Activated CD4-positive, alpha-beta memory T cell treated with anti-CD3 and anti-CD28 coated beads for 36 hours (primary cell): ENCODE results near the gene LRP1. TPM values are rescaled to one million over a fixed set of nuclear protein-coding genes. Genes with fewer than 3 reads are reported as not detected.

Experiments
- CTCF ChIA-PET: fragments of 350-600 bp; sonication (Branson Sonifier 250); formaldehyde crosslinking; loops from one replicate; lab custom pipeline; 2021; ENCODE audit warnings: antibody characterized with exemption, inconsistent platforms; lab: Charles Lee
- POLR2A ChIA-PET: fragments of 350-600 bp; sonication (Branson Sonifier 250); formaldehyde crosslinking; loops from one replicate; lab custom pipeline; 2021; ENCODE audit warnings: antibody characterized with exemption; lab: Charles Lee
- DNase-seq: peaks from one replicate; pipeline ENCODE4 v3.0.0-alpha.2; 2020
- H3K27ac Mint-ChIP-seq: one replicate; pipeline ENCODE4 v1.8.0; 2021; ENCODE audit warnings: mixed read lengths
- H3K27me3 Mint-ChIP-seq: one replicate; pipeline ENCODE4 v1.8.0; 2021; ENCODE audit warnings: mixed read lengths
- H3K36me3 Mint-ChIP-seq: one replicate; pipeline ENCODE4 v1.8.0; 2021; ENCODE audit warnings: mixed read lengths
- H3K4me1 Mint-ChIP-seq: one replicate; pipeline ENCODE4 v1.8.0; 2021; ENCODE audit warnings: low read depth, mixed read lengths
- H3K4me3 Mint-ChIP-seq: one replicate; pipeline ENCODE4 v1.8.0; 2021; ENCODE audit warnings: mild to moderate bottlenecking, mixed read lengths
- H3K9me3 Mint-ChIP-seq: one replicate; pipeline ENCODE4 v1.8.0; 2021; ENCODE audit warnings: mixed read lengths
- intact Hi-C: fragments of 100-400 bp; cut with micrococcal nuclease; formaldehyde crosslinking; loops from one replicate; pipeline ENCODE4 v1.15.1; 2023
- total RNA-seq, 2 experiments: library from RNA; stranded (reverse); gene quantifications; one replicate each; pipeline ENCODE4 v1.2.3, GENCODE V29; 2021

The LRP1 gene
- total RNA-seq, 2 experiments from 2014 or later = 1.4 TPM

DNA sequence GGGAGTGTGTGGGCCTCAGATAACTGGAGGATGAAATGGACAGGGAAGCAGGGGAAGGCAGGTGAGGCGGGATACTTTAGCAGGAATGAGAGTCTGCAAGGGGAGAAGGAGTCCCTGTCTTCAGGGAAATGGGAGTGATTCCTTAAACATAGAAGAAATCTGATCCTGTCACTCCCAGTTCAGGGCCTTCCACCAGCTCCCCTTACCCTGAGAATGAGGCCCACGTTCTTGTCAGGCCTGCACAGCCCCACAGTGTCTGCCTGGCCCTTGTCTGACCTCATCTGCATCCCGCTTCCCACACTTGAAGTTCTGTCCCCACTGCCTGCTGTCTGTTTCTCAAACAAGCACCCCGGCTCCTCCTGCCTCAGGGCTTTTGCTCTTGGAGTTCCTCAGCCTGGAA is 31.8 kb downstream of the LRP1 start:
- no peaks in the 10 kb centered on the region for H3K27me3 Mint-ChIP-seq
- peaks cover 6% of the 10 kb centered on the region for H3K4me1 Mint-ChIP-seq
- CTCF ChIA-PET = no interaction called here
- H3K4me3 Mint-ChIP-seq = no peak overlapping the region
- H3K36me3 Mint-ChIP-seq = no peaks in the 10 kb centered on the region
- no peak for DNase-seq
- H3K27ac Mint-ChIP-seq = no peak overlapping the region
- intact Hi-C loops = no loop called here
- H3K9me3 Mint-ChIP-seq = no peaks in the 10 kb centered on the region
- POLR2A ChIA-PET = interaction anchor here (0.6 kb wide), 1 partner anchor 48 kb away, joined by 3 read pairs; no protein-coding TSS in a partner anchor

GRCh38 chr12:57160741-57161140 is 32.5 kb downstream of the LRP1 start:
- Mint-ChIP-seq H3K36me3 (no peaks in the 10 kb centered on the region), H3K27me3 (no peaks in the 10 kb centered on the region), H3K4me3 (no peak overlapping the region), H3K27ac (no peak overlapping the region), H3K9me3 (no peaks in the 10 kb centered on the region), H3K4me1 (peaks cover 6% of the 10 kb centered on the region)
- DNase-seq = no peak
- ChIA-PET CTCF (no interaction called here), POLR2A (interaction anchor here (0.6 kb wide), 1 partner anchor 48 kb away, joined by 3 read pairs; no protein-coding TSS in a partner anchor)
- intact Hi-C loops = no loop called here

DNA sequence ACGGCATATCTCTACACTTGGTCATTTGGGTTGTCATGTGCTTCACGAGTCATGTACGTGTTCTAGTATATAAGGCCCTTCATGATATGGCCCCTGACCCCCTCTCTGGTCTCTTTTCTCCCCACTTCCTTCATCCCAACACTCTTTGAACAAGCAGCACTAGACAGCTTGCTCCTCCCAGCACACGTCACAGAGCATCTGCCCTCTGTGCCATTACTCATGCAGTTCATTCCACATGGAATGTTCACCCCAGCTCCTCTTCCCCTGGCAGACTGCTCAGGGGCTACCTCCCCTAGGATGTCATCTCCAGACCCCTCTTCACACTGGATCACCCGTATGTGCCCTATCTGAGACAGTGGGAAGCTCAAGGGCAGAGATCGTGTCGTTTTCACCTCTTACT is 33.2 kb downstream of the LRP1 start:
- H3K27ac Mint-ChIP-seq = no peak overlapping the region
- no peaks in the 10 kb centered on the region for H3K27me3 Mint-ChIP-seq
- H3K4me1 Mint-ChIP-seq = peaks cover 8% of the 10 kb centered on the region
- POLR2A ChIA-PET = no interaction called here
- DNase-seq = no peak
- H3K4me3 Mint-ChIP-seq = no peak overlapping the region
- no peaks in the 10 kb centered on the region for H3K36me3 Mint-ChIP-seq
- H3K9me3 Mint-ChIP-seq = no peaks in the 10 kb centered on the region
- CTCF ChIA-PET = interaction anchor here (1.0 kb wide), 1 partner anchor 14 kb away, joined by 3 read pairs; no protein-coding TSS in a partner anchor
- intact Hi-C loops = no loop called here

DNA sequence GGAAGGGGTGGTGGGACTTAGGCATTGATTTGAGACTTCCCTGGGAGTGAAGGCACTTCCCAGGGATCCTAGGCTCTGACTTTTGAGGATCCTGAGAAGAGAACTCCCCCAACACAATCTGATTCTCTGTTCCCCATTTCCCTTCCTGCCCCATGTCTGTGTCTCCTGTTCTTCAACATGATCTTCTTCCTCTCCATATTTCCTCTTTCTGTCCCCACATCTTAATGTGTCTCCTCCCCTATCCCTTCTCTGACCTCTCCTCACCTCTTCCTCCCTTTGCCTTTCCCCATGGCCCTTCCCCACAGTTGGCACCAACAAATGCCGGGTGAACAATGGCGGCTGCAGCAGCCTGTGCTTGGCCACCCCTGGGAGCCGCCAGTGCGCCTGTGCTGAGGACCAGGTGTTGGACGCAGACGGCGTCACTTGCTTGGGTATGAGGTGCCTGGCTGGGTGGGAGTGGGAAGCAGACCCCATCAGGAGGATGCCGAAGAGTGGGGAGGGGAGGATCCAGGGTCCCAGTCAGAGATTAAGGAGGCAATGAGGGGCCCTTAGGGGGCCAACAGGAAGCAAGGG is 34.4 kb downstream of the LRP1 start:
- DNase-seq = no peak
- H3K27ac Mint-ChIP-seq = no peak overlapping the region
- H3K27me3 Mint-ChIP-seq = no peaks in the 10 kb centered on the region
- CTCF ChIA-PET = no interaction called here
- POLR2A ChIA-PET = no interaction called here
- peaks cover 17% of the 10 kb centered on the region for H3K4me1 Mint-ChIP-seq
- H3K9me3 Mint-ChIP-seq = no peaks in the 10 kb centered on the region
- no peaks in the 10 kb centered on the region for H3K36me3 Mint-ChIP-seq
- H3K4me3 Mint-ChIP-seq = no peak overlapping the region
- intact Hi-C loops = no loop called here

- Mint-ChIP-seq H3K4me1 (peaks cover 12% of the 10 kb centered on the region), H3K4me3 (no peak overlapping the region), H3K9me3 (no peaks in the 10 kb centered on the region), H3K27ac (no peak overlapping the region), H3K36me3 (no peaks in the 10 kb centered on the region), H3K27me3 (no peaks in the 10 kb centered on the region)
- ChIA-PET POLR2A (no interaction called here), CTCF (no interaction called here)
- no peak for DNase-seq
- intact Hi-C loops = no loop called here
Measured at GRCh38 chr12:57164454-57164853, 36.2 kb downstream of the LRP1 start.

- no peak overlapping the region for H3K4me3 Mint-ChIP-seq
- intact Hi-C loops = no loop called here
- ChIA-PET CTCF (no interaction called here), POLR2A (no interaction called here)
- H3K27me3 Mint-ChIP-seq = no peaks in the 10 kb centered on the region
- DNase-seq = no peak
- H3K9me3 Mint-ChIP-seq = no peaks in the 10 kb centered on the region
- H3K27ac Mint-ChIP-seq = no peak overlapping the region
- no peaks in the 10 kb centered on the region for H3K36me3 Mint-ChIP-seq
- peaks cover 12% of the 10 kb centered on the region for H3K4me1 Mint-ChIP-seq
Measured at GRCh38 chr12:57164966-57165625, 36.8 kb downstream of the LRP1 start.

DNA sequence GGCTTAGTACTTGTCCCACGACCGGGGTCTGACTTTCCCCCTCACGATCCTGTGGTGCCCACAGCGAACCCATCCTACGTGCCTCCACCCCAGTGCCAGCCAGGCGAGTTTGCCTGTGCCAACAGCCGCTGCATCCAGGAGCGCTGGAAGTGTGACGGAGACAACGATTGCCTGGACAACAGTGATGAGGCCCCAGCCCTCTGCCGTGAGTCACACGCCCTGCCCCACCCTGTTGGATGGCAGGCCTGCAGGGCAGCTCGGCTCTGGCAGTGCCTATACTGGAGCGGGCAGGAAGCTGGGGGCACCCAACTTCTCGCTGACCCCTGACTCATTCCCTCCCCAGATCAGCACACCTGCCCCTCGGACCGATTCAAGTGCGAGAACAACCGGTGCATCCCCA is 37.5 kb downstream of the LRP1 start:
- no peaks in the 10 kb centered on the region for H3K36me3 Mint-ChIP-seq
- no peak for DNase-seq
- POLR2A ChIA-PET = no interaction called here

GRCh38 chr12:57166971-57167371 is 38.7 kb downstream of the LRP1 start:
- intact Hi-C loops = loop anchor here (2.0 kb wide), 1 partner anchor 158 kb away; no protein-coding TSS in a partner anchor
- DNase-seq = peak; percentile 78
- H3K27ac Mint-ChIP-seq = no peak overlapping the region
- no peaks in the 10 kb centered on the region for H3K36me3 Mint-ChIP-seq
- no peaks in the 10 kb centered on the region for H3K27me3 Mint-ChIP-seq
- peaks cover 12% of the 10 kb centered on the region for H3K4me1 Mint-ChIP-seq
- ChIA-PET CTCF (interaction anchor here (1.5 to 10.6 kb wide), 2 partner anchors 9 to 41 kb away, joined by 5 to 175 read pairs; partner anchors contain the start of gene LRP1), POLR2A (no interaction called here)
- H3K9me3 Mint-ChIP-seq = no peaks in the 10 kb centered on the region
- no peak overlapping the region for H3K4me3 Mint-ChIP-seq

More for the DNA sequence above, 37.5 kb downstream of the LRP1 start:
- Mint-ChIP-seq H3K4me1 (peaks cover 12% of the 10 kb centered on the region), H3K9me3 (no peaks in the 10 kb centered on the region), H3K27ac (no peak overlapping the region), H3K4me3 (no peak overlapping the region), H3K27me3 (no peaks in the 10 kb centered on the region)
- CTCF ChIA-PET = no interaction called here
- intact Hi-C loops = loop anchor here (2.0 kb wide), 1 partner anchor 157 kb away; no protein-coding TSS in a partner anchor

DNA sequence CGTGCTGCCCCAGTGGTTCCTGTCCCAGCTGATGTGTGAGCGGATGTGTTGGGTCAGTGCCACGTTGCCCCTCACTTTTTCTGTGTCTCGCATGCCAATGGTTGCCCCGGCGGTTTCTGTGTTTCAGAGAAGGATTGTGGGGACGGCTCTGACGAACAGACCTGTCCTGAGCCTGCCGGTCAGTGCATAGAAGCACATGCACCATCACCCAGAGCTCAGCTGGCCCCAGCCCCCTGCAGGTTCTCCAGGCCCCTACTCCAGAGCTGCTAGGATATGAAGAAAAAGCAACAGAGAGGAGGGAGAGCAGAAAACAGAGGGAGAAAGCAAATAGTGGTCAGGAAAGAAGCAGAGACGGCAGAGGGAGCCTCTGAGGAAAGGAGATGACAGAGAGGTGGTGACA is 39.8 kb downstream of the LRP1 start:
- H3K36me3 Mint-ChIP-seq = no peaks in the 10 kb centered on the region
- POLR2A ChIA-PET = interaction anchor here (0.6 kb wide), 1 partner anchor 132 kb away, joined by 3 read pairs; no protein-coding TSS in a partner anchor
- no peak for DNase-seq
- H3K27me3 Mint-ChIP-seq = no peaks in the 10 kb centered on the region
- no peak overlapping the region for H3K4me3 Mint-ChIP-seq
- no peak overlapping the region for H3K27ac Mint-ChIP-seq
- peaks cover 12% of the 10 kb centered on the region for H3K4me1 Mint-ChIP-seq
- intact Hi-C loops = no loop called here
- CTCF ChIA-PET = interaction anchor here (0.9 to 10.6 kb wide), 4 partner anchors 8 to 56 kb away, joined by 3 to 175 read pairs (median 4); partner anchors contain the start of gene LRP1
- no peaks in the 10 kb centered on the region for H3K9me3 Mint-ChIP-seq

DNA sequence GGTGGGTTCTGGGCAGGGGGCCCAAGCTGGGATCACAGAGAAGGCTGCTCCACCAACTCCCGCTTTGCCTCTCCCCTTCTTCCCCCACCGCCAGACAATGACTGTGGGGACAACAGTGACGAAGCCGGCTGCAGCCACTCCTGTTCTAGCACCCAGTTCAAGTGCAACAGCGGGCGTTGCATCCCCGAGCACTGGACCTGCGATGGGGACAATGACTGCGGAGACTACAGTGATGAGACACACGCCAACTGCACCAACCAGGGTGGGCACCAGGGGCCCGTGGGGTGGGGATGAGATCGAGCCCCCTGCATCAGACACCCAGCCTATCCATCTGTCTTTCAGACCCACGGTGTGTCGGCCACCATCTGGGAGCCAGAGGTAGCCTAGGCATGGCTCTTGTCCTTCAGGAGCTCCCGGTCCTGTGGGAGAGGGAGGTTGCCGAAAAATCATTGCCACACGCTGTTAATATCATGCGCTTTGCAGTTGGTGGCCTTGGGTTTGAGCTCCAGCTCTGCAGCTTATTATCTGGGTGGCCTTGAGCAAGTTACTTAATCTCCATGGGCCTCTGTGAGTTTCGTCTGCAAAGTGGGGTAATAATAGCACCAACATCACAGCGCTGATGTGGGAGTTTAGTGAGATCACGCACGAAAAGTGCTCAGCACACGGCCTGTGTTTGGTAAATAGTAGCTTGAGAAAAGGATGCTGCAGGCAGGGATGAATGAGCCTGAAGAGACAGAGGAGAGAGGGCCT is 40.9 kb downstream of the LRP1 start:
- H3K27ac Mint-ChIP-seq = no peak overlapping the region

GRCh38 chr12:57169969-57170368 is 41.7 kb downstream of the LRP1 start:
- intact Hi-C loops = no loop called here
- POLR2A ChIA-PET = interaction anchor here (1.0 kb wide), 1 partner anchor 47 kb away, joined by 3 read pairs; no protein-coding TSS in a partner anchor

More for the DNA sequence above, 40.9 kb downstream of the LRP1 start:
- CTCF ChIA-PET = interaction anchor here (0.7 to 10.6 kb wide), 4 partner anchors 14 to 71 kb away, joined by 3 to 175 read pairs (median 4); partner anchors contain the start of gene LRP1
- peaks cover 12% of the 10 kb centered on the region for H3K4me1 Mint-ChIP-seq
- no peak overlapping the region for H3K4me3 Mint-ChIP-seq
- H3K27me3 Mint-ChIP-seq = no peaks in the 10 kb centered on the region
- H3K36me3 Mint-ChIP-seq = no peaks in the 10 kb centered on the region
- DNase-seq = no peak
- H3K9me3 Mint-ChIP-seq = no peaks in the 10 kb centered on the region
- intact Hi-C loops = no loop called here
- POLR2A ChIA-PET = interaction anchor here (1.0 kb wide), 1 partner anchor 46 kb away, joined by 3 read pairs; no protein-coding TSS in a partner anchor

More at GRCh38 chr12:57169969-57170368, 41.7 kb downstream of the LRP1 start:
- Mint-ChIP-seq H3K27ac (no peak overlapping the region), H3K4me1 (peaks cover 12% of the 10 kb centered on the region), H3K9me3 (no peaks in the 10 kb centered on the region), H3K27me3 (no peaks in the 10 kb centered on the region), H3K4me3 (no peak overlapping the region), H3K36me3 (no peaks in the 10 kb centered on the region)
- no peak for DNase-seq
- CTCF ChIA-PET = interaction anchor here (0.7 to 10.6 kb wide), 3 partner anchors 13 to 70 kb away, joined by 3 to 175 read pairs (median 4); partner anchors contain the start of gene LRP1
